ENCODE measurements around the gene RPL35.

Gene RPL35

GRCh38 chr9:124813501-124814163 is 48.1 kb downstream of the RPL35 start:
- no peak overlapping the region for H3K27ac ChIP-seq
- TF ChIP-seq ZFX (IDR thresholded peaks at IDR 0.05), result no peak
- TF ChIP-seq, protein P1, sequence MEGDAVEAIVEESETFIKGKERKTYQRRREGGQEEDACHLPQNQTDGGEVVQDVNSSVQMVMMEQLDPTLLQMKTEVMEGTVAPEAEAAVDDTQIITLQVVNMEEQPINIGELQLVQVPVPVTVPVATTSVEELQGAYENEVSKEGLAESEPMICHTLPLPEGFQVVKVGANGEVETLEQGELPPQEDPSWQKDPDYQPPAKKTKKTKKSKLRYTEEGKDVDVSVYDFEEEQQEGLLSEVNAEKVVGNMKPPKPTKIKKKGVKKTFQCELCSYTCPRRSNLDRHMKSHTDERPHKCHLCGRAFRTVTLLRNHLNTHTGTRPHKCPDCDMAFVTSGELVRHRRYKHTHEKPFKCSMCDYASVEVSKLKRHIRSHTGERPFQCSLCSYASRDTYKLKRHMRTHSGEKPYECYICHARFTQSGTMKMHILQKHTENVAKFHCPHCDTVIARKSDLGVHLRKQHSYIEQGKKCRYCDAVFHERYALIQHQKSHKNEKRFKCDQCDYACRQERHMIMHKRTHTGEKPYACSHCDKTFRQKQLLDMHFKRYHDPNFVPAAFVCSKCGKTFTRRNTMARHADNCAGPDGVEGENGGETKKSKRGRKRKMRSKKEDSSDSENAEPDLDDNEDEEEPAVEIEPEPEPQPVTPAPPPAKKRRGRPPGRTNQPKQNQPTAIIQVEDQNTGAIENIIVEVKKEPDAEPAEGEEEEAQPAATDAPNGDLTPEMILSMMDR (conservative IDR thresholded peaks at IDR 0.05), result no peak

- TF ChIP-seq, protein P1 (conservative IDR thresholded peaks at IDR 0.05), result no peak
- no peak for TF ChIP-seq ZFX (IDR thresholded peaks at IDR 0.05)
- no peak overlapping the region for H3K27ac ChIP-seq
Measured at GRCh38 chr9:124813041-124813440, 48.7 kb downstream of the RPL35 start.

GRCh38 chr9:124812441-124812876 is 49.3 kb downstream of the RPL35 start:
- TF ChIP-seq ZFX (IDR thresholded peaks at IDR 0.05), result no peak
- TF ChIP-seq, protein P1 (conservative IDR thresholded peaks at IDR 0.05), result no peak
- no peak overlapping the region for H3K27ac ChIP-seq

GRCh38 chr9:124810663-124811355 is 50.9 kb downstream of the RPL35 start:
- H3K27ac ChIP-seq, result no peak overlapping the region

GRCh38 chr9:124809741-124810500 is 51.8 kb downstream of the RPL35 start:
- H3K27ac ChIP-seq, result no peak overlapping the region
- TF ChIP-seq ZFX (IDR thresholded peaks at IDR 0.05), result no peak
- TF ChIP-seq, protein P1 (conservative IDR thresholded peaks at IDR 0.05), result no peak

More at GRCh38 chr9:124810663-124811355, 50.9 kb downstream of the RPL35 start:
- TF ChIP-seq, protein P1 (conservative IDR thresholded peaks at IDR 0.05), result no peak
- TF ChIP-seq ZFX (IDR thresholded peaks at IDR 0.05), result no peak

- TF ChIP-seq, protein P1 (conservative IDR thresholded peaks at IDR 0.05), result no peak
- no peak for TF ChIP-seq ZFX (IDR thresholded peaks at IDR 0.05)
- H3K27ac ChIP-seq, result no peak overlapping the region
Measured at GRCh38 chr9:124809211-124809610, 52.5 kb downstream of the RPL35 start.

Data from C4-2B (cell line).